Measurements from ENCODE around the gene GRIN2C.

GRIN2C gene

DNA sequence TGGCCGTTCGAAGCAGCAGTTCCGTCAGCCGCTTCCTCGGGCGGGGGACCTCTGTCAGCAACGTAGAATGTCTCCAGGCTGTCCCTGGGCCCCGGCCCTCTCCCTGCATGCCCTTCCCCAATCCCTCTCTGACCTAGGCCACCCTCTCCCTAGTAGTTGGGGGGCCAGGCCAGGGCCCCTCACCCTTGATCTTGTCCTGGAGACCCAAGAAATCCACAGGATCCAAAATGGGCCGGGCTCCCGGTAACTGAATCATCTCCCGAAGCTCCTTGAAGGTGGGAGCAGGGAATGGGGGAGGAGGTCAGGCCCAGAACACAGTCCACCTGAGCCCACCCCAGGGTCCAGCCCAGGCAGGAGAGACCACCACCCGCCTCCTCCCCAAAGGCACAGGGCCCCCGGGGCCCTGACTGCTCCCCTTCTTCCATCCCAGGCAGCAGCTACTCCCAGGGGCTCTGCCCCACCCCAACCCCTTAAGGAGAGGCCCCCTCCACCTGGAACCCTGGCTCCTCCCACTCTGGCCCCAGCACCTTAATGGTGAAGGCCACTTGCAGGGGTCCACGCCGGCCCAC is 4.7 kb upstream of the GRIN2C start:
- no peak for DNase-seq
- no peak for ATAC-seq

DNA sequence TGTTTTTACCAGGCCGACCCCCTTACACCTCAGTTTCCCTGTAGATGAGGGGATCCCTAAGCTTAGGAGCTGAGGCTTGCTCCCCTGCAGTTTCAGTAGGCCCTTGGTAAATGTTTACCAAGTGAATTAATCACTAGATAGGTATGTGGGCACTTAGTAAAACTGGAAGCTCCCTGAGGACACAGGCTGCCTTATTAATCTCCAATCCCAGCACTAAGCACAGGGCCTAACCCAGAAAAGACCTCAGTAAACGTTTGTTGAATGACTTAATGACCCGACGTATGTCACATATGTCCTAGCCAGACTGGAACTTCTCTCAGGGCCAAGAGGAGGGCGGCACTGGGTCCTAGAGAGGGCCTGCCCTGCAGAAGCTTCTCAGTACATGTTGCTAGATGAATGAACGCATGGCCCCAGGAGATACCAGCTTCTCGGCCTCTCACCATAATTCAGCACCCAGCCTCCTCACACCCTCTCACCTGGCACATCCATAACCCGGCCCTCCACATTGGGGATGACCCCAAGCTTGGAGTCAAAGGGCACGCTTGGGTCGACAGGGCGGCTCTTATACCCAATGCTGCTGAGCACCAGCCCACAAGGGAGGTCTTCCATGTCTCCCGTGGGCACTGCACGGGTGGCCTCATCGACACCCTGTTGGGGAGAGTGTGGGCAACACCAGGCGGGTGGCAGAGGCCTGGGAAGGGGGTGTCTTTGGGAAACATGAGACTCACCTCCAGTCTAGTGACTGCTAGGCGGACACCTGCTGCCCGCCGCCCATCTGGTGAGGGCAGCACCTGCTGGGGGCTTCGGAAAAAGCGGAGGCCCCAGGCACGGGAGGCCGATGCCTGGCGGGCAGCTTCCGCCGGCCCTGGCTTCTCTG is 4.0 kb upstream of the GRIN2C start:
- ATAC-seq: no peak
- DNase-seq: no peak

DNA sequence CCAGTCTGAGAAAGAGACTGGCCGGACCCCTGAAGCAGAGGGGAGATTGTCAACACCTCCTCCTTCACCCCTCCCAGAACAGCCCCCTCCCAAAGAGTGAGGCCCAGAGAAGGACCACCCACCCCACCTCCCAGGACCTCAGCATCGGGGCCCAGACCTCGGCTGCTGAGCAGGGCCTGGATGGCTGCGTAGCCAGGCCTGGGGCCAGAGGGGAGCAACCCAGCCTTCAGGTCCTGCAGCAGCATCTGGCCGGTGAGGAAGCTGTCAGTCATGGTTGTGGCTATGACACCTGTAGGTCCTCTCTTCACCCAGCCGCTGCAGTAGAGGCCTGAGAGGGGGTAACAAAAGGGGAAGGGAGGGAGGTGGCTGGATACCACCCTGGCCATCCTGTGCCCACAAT is 3.2 kb upstream of the GRIN2C start:
- no peak for DNase-seq
- no peak for ATAC-seq

GRCh38 chr17:74862108-74862901 is 2.6 kb upstream of the GRIN2C start:
- DNase-seq (peak; percentile 86), ATAC-seq (peak; percentile 58)

GRCh38 chr17:74861662-74862107 is 2.0 kb upstream of the GRIN2C start:
- ATAC-seq: no peak

DNA sequence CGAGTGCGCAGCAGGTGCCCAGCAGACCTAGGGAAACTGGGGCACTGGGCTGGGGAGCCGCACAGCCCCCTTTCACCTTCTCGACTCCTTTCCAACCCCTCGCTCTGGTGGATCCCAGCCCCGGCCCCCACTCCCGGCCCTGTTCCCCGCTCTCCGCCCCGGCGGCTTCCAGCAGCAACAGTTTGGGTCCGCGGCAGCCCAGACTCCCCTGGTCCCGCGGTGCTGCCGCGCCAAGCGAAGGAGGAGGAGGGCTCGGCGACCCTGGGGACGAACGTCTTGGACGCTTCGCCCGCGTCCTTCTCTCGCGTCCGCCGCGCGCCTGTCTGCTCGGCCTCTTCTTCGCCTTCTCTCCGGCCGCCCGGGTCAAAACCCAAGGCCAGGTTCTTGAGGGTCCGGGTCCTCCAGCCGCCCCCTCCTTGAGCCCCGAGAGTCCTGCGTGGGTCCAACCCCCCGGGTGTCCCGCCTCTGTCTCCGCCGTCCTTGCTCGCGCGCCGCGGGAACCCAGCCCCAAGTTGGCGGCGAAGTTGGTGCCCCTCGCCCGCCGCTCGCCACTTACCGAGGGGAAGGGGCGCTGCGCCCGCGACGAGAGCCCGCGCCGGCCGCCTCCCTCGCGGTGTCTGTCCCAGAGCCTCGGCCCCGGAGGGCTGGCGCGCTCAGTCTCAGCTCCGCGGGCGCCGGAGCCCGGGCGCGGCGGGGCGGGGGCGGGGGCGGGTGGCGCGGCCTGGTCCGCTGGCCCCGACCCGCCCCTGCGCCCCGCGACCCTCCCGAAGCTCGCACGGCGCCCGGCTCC is 1.4 kb upstream of the GRIN2C start:
- DNase-seq (no peak), ATAC-seq (no peak)

More at GRCh38 chr17:74861662-74862107, 2.0 kb upstream of the GRIN2C start:
- no peak for DNase-seq

DNA sequence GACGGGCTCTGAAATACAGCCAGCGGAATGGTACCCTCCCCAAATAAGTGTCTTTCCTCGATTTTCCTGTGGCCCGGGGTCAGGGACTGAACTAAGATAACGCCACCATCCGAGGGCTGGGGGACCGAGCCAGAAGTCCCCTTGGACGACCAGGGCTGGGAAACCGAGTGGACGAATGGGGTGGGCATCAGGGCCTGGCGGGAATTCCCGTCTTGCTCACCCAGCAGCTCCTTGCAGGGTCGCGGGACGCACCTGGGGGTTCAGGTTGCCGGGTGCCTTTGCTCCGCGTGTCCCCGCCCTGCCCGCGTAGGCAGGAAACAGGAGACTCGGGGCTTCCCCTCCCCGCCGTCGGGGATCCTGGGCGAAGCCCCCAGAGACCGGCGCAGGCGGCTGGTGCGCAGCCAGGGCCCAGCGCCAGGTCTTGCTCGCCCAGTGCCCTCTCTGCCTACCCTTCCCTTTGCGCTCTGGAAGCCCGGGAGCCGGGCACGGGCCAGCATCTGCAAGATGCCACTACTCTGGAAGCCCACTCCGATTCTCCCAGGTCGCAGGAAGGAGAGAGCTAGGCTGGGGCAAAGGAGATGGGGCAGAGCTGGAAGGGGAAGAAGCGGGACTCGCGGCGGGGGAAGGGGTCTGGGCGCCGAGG is 665 bp upstream of the GRIN2C start:
- ATAC-seq: no peak
- peak; percentile 19 for DNase-seq

GRCh38 chr17:74858672-74859458 is 820 bp downstream of the GRIN2C start:
- ATAC-seq: no peak
- no peak for DNase-seq

DNA sequence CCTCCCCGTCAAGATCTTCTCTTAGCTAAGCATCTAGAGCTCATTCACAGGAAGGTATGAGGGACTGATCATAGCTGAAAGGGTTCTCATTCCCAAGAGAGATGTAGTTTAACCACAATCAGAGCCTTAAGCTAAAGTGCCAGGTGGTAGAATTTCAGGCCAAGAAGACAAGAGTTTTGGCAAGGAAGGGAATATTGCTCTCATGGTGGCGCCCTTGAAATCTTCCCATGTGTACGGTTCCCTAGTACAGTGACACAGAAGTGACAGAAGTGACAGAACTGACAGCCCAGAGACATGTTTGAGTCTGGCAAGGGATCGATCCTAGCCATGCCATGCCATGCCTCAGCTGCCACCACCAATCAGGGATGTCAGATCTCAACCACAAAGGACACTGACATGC is 2.5 kb downstream of the GRIN2C start:
- ATAC-seq: no peak
- DNase-seq: no peak

GRCh38 chr17:74856112-74856511 is 3.6 kb downstream of the GRIN2C start:
- DNase-seq: no peak
- no peak for ATAC-seq

GRCh38 chr17:74855323-74855722 is 4.4 kb downstream of the GRIN2C start:
- DNase-seq (no peak), ATAC-seq (no peak)

DNA sequence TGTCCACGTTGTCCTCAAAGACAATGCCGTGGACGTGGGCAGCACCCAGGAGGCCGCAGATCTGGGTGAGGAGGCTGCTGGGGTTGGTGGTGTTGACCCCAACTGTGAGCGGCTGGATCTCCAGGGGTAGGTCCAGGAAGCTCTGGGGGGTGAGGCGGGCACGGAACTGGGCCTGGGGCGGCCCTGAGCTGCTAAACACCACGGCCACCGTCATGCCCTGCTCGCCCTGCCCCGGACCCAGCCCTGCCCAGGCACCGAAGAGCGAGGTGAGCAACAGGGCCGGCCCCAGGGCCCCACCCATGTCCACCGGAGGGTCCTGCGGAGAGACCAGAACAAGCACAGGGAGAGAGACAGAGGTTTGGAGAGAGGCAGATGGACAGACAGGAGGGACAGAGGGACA is 4.9 kb downstream of the GRIN2C start:
- ATAC-seq (no peak), DNase-seq (no peak)

GRCh38 chr17:74853669-74854068 is 6.0 kb downstream of the GRIN2C start:
- no peak for DNase-seq
- no peak for ATAC-seq

DNA sequence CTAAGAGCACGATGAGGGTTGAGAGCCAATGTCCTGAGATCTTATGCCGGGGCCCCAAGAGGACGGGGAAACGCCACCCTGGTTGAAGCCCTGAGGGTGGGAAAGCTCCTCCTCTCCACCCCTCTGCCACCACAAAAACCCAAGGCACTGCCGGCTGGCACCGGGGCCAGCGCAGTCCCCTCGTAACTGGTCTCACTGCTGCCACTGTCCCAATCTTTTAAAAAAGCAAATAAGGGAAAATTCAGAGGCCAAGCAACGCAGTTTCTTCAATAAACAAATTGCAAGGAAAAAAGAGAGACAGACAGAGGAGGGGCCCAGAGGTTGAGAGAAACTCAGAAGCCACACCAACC is 6.7 kb downstream of the GRIN2C start:
- DNase-seq (no peak), ATAC-seq (no peak)

GRCh38 chr17:74852237-74853047 is 7.2 kb downstream of the GRIN2C start:
- DNase-seq (peak; percentile 63), ATAC-seq (peak; percentile 64)

GRCh38 chr17:74851612-74852236 is 8.0 kb downstream of the GRIN2C start:
- ATAC-seq (no peak), DNase-seq (no peak)

DNA sequence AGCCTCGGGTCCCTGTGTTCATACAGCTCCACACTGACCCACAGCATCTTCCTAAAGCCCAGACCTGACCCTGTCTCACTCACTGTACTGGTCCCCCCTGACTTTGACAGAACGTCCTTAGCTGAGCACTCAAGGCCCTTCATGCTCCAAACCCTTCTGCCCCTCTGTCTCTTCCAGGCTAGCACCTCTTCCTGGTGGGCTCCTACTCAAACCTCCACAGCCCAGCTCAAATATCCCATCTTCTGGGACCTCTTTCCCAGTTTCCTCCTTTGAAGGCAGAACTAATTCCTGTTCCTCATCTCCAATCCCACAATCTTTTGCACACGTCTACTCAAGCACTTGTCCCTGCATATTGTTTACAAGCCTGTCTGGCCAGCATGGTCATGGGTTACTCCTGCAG is 8.8 kb downstream of the GRIN2C start:
- ATAC-seq: no peak

DNA sequence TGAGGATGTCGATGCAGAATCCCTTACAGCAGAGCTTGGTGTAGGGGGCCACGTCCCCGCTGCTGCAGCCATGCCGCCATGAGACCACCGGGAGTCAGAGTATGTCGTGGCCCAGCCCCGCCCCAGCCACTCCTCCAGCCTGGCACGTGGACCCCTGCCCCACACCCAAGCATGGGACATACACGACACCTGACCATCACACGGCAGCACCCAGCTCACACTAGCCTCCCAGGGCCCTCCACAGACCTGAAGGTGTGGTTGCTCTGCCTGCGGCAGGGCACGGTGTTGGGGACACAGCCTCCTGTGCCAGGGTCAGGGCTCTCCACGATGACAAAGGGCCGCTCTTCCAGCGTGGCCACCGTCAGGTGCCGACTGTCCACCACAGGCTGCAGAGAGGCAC is 9.4 kb downstream of the GRIN2C start:
- DNase-seq (no peak), ATAC-seq (no peak)

More for the DNA sequence above, 8.8 kb downstream of the GRIN2C start:
- DNase-seq: no peak

DNA sequence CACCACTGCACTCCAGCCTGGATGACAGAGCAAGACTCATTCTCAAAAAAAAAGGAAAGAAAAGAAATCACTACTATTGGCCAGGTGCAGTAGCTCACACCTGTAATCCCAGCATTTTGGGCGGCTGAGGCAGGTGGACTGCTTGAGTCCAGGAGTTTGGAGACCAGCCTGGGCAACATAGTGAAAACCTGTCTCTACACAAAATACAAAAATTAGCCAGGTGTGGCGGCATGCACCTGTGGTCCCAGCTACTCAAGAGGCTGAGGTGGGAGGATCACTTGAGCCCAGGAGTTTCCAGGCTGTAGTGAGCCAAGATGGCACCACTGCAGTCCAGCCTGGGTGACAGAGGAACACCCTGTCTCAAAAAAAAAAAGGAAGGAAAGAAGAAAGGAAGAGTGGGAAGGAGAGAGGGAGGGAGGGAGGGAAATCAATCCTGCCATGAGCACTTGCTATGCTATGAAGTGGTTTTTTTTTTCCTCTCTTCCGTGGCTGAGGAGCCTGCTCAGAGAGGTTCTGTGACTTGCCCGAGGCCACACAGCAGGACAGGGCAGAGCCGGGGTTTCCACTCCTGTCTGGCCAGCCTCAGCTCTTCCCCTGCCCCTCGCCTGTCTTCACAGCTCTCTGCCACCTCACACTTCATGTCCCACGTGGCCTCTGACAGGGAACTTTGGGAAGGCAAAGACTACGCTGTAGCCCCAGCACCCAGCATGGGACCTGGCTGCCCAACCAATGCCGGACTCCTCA is 10.9 kb downstream of the GRIN2C start:
- no peak for DNase-seq
- no peak for ATAC-seq

Measured in stimulated activated naive CD8-positive, alpha-beta T cell treated with anti-CD3 and anti-CD28 coated beads, Interleukin-15, Interleukin-2, amounts not matched to agents 100 U/mL and 50 U/mL, for 24 hours (primary cell).